GM23248 (cell line): Measurements from ENCODE around the gene UGP2. TPM values are rescaled to one million over a fixed set of nuclear protein-coding genes. Genes with fewer than 3 reads are reported as not detected.

Source experiments
- DNase-seq: peaks from one replicate; pipeline ENCODE4 v3.0.0-alpha.2; 2015
- H2AFZ ChIP-seq: fragments of 200-600 bp; sonication (generic); 2 replicates; pipeline ENCODE4 v1.6.1; 2016; ENCODE audit warnings: antibody characterized with exemption
- H3F3A ChIP-seq: fragments of 200-600 bp; sonication (generic); 2 replicates; pipeline ENCODE4 v1.6.1; 2016; ENCODE audit warnings: mild to moderate bottlenecking, antibody characterized with exemption, mixed run types; ENCODE audit not compliant: insufficient read depth
- H3K27ac ChIP-seq: fragments of 200-600 bp; sonication (generic); 2 replicates; pipeline ENCODE4 v1.5.1; 2016; ENCODE audit warnings: mild to moderate bottlenecking
- H3K27me3 ChIP-seq: fragments of 200-600 bp; sonication (generic); replicated peaks from 2 replicates; pipeline ENCODE4 v1.6.1; 2016; ENCODE audit warnings: mild to moderate bottlenecking; ENCODE audit not compliant: insufficient read depth
- H3K36me3 ChIP-seq: fragments of 200-600 bp; sonication (generic); 2 replicates; pipeline ENCODE4 v1.6.1; 2016; ENCODE audit warnings: low read depth, mild to moderate bottlenecking
- H3K4me1 ChIP-seq: fragments of 200-600 bp; sonication (generic); 2 replicates; pipeline ENCODE4 v1.6.1; 2016; ENCODE audit warnings: mild to moderate bottlenecking; ENCODE audit not compliant: insufficient read depth
- H3K4me2 ChIP-seq: fragments of 200-600 bp; sonication (generic); one replicate; pipeline ENCODE4 v1.6.1; 2016; ENCODE audit warnings: mild to moderate bottlenecking; ENCODE audit not compliant: unreplicated experiment
- H3K4me3 ChIP-seq: fragments of 200-600 bp; sonication (generic); 2 replicates; pipeline ENCODE4 v1.5.1; 2016; ENCODE audit warnings: mild to moderate bottlenecking
- H3K79me2 ChIP-seq: fragments of 200-600 bp; sonication (generic); 2 replicates; pipeline ENCODE4 v1.6.1; 2016; ENCODE audit warnings: mild to moderate bottlenecking; ENCODE audit not compliant: insufficient read depth
- H3K9ac ChIP-seq: fragments of 200-600 bp; sonication (generic); 2 replicates; pipeline ENCODE4 v1.6.1; 2016; ENCODE audit warnings: mild to moderate bottlenecking
- H3K9me2 ChIP-seq: fragments of 200-600 bp; sonication (generic); 2 replicates; pipeline ENCODE4 v1.6.1; 2016; ENCODE audit warnings: mixed run types, mild to moderate bottlenecking, moderate library complexity; ENCODE audit not compliant: insufficient read depth
- H3K9me3 ChIP-seq: fragments of 200-600 bp; sonication (generic); one replicate; pipeline ENCODE4 v1.6.1; 2017; ENCODE audit warnings: low read depth
- H4K20me1 ChIP-seq: fragments of 200-600 bp; sonication (generic); 2 replicates; pipeline ENCODE4 v1.6.0; 2016; ENCODE audit not compliant: insufficient read depth
- EZH2 ChIP-seq: fragments of 200-600 bp; sonication (generic); IDR thresholded peaks from 2 replicates; pipeline ENCODE4 v1.6.1; 2018; ENCODE audit warnings: antibody characterized with exemption, mild to moderate bottlenecking; ENCODE audit not compliant: insufficient read depth, poor library complexity, severe bottlenecking
- EZH2phosphoT487 ChIP-seq: fragments of 200-600 bp; sonication (generic); IDR thresholded peaks from 2 replicates; pipeline ENCODE4 v1.6.1; 2018; ENCODE audit warnings: antibody characterized with exemption, moderate library complexity, mild to moderate bottlenecking, low read depth; ENCODE audit not compliant: insufficient read depth
- WGBS, 2 experiments: methylation state at CpG; one replicate each; pipeline ENCODE4 v1.1.6; 2015 to 2017; ENCODE audit warnings: low lambda C conversion rate in 2 of 2, low coverage in 1 of 2; ENCODE audit errors: missing lambda C conversion rate in 2 of 2; 5-methylcytosine and 5-hydroxymethylcytosine counted together
- in situ Hi-C: fragments of 300-500 bp; cut with MboI; formaldehyde crosslinking; loops from 2 replicates; pipeline ENCODE4 v1.15.0; 2020
- polyA plus RNA-seq: library from polyadenylated mRNA; unstranded; fragments of >200 nt; fragmentation: Nextera tagmentation; extraction: Ambion mirVana; gene quantifications from 2 replicates; pipeline ENCODE4 v1.2.1, GENCODE V29; 2016
- total RNA-seq: library from RNA; depleted of rRNA; stranded (reverse); fragments of >200 nt; shearing (Covaris generic); gene quantifications from 2 replicates; pipeline ENCODE4 v1.2.3, GENCODE V29; 2014

The UGP2 gene
- total and polyA plus RNA-seq, 2 experiments from 2014 or later: 168 to 180 TPM

- Histone ChIP-seq H3K4me3 (no peak overlapping the region), H3F3A (peaks cover 54% of the 10 kb centered on the region), H3K4me2 (no peak overlapping the region), H3K9me3 (no peaks in the 10 kb centered on the region), H3K4me1 (no peaks in the 10 kb centered on the region), H3K79me2 (0 out of 2 replicates have a peak, but pooled peaks cover 1% of the 10 kb centered on the region), H3K9ac (no peak overlapping the region), H3K27me3 (no peaks in the 10 kb centered on the region), H4K20me1 (no peaks in the 10 kb centered on the region), H2AFZ (no peak overlapping the region), H3K27ac (no peak overlapping the region), H3K36me3 (peaks cover 83% of the 10 kb centered on the region), H3K9me2 (no peaks in the 10 kb centered on the region)
- 96 to 98% methylated on average over 2 of the region's 2 CpGs for WGBS, 2 experiments
- in situ Hi-C loops: no loop called here
- no peak for DNase-seq
- TF ChIP-seq EZH2 (no peak), EZH2phosphoT487 (no peak)
Measured at GRCh38 chr2:63890678-63891077, 49.0 kb downstream of the UGP2 start.

- no peak for DNase-seq
- Histone ChIP-seq H3F3A (peaks cover 54% of the 10 kb centered on the region), H3K4me1 (no peaks in the 10 kb centered on the region), H3K9ac (no peak overlapping the region), H3K9me2 (no peaks in the 10 kb centered on the region), H3K27ac (no peak overlapping the region), H3K9me3 (no peaks in the 10 kb centered on the region), H3K4me2 (no peak overlapping the region), H3K4me3 (no peak overlapping the region), H2AFZ (no peak overlapping the region), H3K27me3 (no peaks in the 10 kb centered on the region), H3K36me3 (peaks cover 83% of the 10 kb centered on the region), H3K79me2 (no peaks in the 10 kb centered on the region), H4K20me1 (no peaks in the 10 kb centered on the region)
- in situ Hi-C loops: no loop called here
- no peak for TF ChIP-seq EZH2phosphoT487
- no peak for TF ChIP-seq EZH2
- 93 to 100% methylated on average over 1 of the region's 1 CpG for WGBS, 2 experiments
Measured at GRCh38 chr2:63891488-63892030, 49.9 kb downstream of the UGP2 start.

- Histone ChIP-seq H2AFZ (no peak overlapping the region), H3K4me1 (no peaks in the 10 kb centered on the region), H4K20me1 (no peaks in the 10 kb centered on the region), H3K9me3 (no peaks in the 10 kb centered on the region), H3K79me2 (no peaks in the 10 kb centered on the region), H3K4me3 (no peak overlapping the region), H3K4me2 (no peak overlapping the region), H3F3A (peaks cover 57% of the 10 kb centered on the region), H3K27ac (no peak overlapping the region), H3K9ac (no peak overlapping the region), H3K36me3 (peaks cover 82% of the 10 kb centered on the region), H3K9me2 (no peaks in the 10 kb centered on the region), H3K27me3 (no peaks in the 10 kb centered on the region)
- TF ChIP-seq EZH2phosphoT487: no peak
- no peak for TF ChIP-seq EZH2
- WGBS, 2 experiments: 91 to 98% methylated on average over 2 of the region's 2 CpGs
- DNase-seq: no peak
- in situ Hi-C loops: no loop called here
Measured at GRCh38 chr2:63893163-63893562, 51.5 kb downstream of the UGP2 start.

DNA sequence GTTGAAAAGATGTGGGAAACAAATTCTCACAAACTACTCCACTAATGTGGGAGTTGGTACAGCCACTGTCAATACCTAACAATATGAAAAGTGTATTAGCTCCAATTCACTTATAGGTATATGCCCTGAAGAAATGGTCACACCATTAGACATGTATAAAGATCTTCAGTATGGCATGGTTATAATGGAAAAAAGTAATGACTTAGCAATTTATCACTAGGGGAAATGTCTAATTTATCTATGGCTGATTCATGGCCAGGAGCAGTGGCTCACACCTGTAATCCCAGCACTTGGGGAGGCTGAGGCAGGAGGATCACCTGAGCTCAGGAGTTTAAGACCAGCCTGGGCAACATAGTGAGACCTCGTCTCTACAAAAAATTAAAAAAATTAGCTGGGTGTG is 52.5 kb downstream of the UGP2 start:
- H3K9me3 ChIP-seq: no peaks in the 10 kb centered on the region
- H3K9ac ChIP-seq: no peak overlapping the region
- H4K20me1 ChIP-seq: no peaks in the 10 kb centered on the region
- no peak overlapping the region for H3K4me2 ChIP-seq
- no peak overlapping the region for H3K27ac ChIP-seq
- no peak overlapping the region for H2AFZ ChIP-seq
- in situ Hi-C loops: no loop called here
- no peaks in the 10 kb centered on the region for H3K4me1 ChIP-seq
- peaks cover 54% of the 10 kb centered on the region for H3F3A ChIP-seq
- no peak for DNase-seq
- no peak for TF ChIP-seq EZH2
- TF ChIP-seq EZH2phosphoT487: no peak
- H3K9me2 ChIP-seq: no peaks in the 10 kb centered on the region
- H3K27me3 ChIP-seq: no peaks in the 10 kb centered on the region
- 93 to 100% methylated on average over 1 of the region's 1 CpG for WGBS, 2 experiments
- no peak overlapping the region for H3K4me3 ChIP-seq
- peaks cover 76% of the 10 kb centered on the region for H3K36me3 ChIP-seq
- no peaks in the 10 kb centered on the region for H3K79me2 ChIP-seq

DNA sequence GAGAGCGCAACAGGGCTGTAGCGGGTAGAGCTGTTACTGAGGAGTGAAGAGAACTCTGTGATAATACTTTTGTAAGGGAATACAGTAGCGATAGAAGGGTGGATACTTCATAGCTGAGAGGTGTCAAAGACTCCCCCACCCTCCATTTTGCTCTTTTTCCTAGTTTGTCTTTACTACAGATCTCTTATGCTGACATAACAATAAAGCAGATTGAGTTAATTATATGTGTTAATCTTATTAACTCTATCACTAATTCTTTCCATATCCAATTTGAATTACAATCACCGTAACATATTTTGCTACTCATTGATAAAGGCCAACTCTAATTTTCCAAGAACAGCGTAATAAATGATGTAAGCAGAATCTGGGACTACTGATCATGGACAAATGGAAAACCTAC is 57.1 kb downstream of the UGP2 start:
- Histone ChIP-seq H3K4me3 (no peak overlapping the region), H3K9ac (no peak overlapping the region), H3F3A (peaks cover 43% of the 10 kb centered on the region), H3K9me3 (no peaks in the 10 kb centered on the region), H2AFZ (no peak overlapping the region), H3K27ac (no peak overlapping the region), H3K9me2 (no peaks in the 10 kb centered on the region), H3K4me1 (no peaks in the 10 kb centered on the region), H4K20me1 (no peaks in the 10 kb centered on the region), H3K27me3 (no peaks in the 10 kb centered on the region), H3K4me2 (no peak overlapping the region), H3K36me3 (peaks cover 60% of the 10 kb centered on the region), H3K79me2 (0 out of 2 replicates have a peak, but pooled peaks cover 6% of the 10 kb centered on the region)
- TF ChIP-seq EZH2phosphoT487 (no peak), EZH2 (no peak)
- WGBS, 2 experiments: 97 to 98% methylated on average over 5 of the region's 5 CpGs
- in situ Hi-C loops: no loop called here
- DNase-seq: no peak
